GM19463 (cell line): ENCODE measurements around the gene RSPH4A.
"Not testable (repeated sequence)": the region's sequence is repeated elsewhere in the genome, so short reads cannot be mapped to it uniquely, and the experiment has no call there.

ENCODE experiments used
- ATAC-seq: cut with Tn5 transposase; IDR thresholded peaks from one replicate; pipeline ENCODE4 v1.9.1; 2021; ENCODE audit warnings: mild to moderate bottlenecking, moderate library complexity; ENCODE audit not compliant: unreplicated experiment

RSPH4A gene

DNA sequence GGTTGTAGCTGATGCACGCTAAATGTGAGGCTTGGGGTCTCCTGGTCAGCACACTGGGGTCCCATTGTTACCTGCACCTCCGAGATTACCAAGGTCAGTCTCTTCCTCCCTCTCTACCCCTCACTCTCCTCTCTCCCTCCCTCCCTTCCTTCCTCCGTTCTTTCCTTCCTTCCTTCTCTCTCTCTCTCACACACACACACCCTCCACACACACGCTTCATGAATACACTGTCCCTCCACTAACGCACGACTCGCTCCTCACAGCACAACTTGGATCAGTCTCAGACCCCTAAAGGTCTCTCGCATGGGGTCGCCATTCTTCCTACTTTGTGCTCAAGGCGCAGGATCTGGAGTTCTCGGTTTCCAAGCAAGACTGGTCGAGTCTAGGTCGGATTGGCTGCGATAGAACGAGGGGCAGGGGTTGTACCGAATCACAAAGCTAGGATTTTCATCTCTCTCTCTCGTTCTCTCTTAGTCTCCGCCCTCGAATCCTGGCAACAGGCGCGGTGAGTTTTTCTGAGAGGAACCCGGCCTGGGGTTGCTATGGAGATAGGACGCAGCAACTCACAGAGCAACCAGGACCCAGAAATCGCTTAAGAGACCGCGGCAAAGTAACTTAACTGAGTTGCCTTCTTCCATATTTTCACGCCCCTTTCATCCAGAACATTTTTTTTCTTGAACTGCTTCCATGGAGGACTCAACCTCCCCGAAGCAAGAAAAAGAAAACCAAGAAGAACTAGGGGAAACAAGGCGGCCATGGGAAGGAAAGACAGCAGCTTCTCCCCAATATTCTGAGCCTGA is at the start of gene RSPH4A:
Gene RSPH4A, plus strand, starts transcription at position 543 of the 800 bp plus-strand sequence. Its CDS starts 145 bp downstream, at position 688.
- ATAC-seq: peak; percentile 99

DNA sequence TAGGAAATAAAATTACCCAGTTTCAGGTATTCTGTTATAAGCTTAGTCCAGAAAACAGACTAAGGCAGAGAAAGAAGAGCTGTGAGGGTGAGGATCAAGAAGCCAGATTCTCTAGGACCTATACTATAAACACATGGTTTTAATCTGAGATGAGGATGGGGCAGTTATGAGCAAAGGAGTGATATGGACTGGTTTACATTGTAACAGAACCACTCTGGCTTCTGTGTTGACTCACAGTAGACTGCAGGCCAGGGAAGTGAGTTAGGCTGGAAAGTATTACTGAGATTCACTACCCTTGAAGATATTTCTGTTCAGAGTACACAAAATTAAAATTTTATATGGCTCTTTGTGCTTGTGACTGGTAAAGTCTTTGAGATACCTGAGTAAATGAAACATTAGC is 48.2 kb upstream of the RSPH4A start:
- no peak for ATAC-seq

DNA sequence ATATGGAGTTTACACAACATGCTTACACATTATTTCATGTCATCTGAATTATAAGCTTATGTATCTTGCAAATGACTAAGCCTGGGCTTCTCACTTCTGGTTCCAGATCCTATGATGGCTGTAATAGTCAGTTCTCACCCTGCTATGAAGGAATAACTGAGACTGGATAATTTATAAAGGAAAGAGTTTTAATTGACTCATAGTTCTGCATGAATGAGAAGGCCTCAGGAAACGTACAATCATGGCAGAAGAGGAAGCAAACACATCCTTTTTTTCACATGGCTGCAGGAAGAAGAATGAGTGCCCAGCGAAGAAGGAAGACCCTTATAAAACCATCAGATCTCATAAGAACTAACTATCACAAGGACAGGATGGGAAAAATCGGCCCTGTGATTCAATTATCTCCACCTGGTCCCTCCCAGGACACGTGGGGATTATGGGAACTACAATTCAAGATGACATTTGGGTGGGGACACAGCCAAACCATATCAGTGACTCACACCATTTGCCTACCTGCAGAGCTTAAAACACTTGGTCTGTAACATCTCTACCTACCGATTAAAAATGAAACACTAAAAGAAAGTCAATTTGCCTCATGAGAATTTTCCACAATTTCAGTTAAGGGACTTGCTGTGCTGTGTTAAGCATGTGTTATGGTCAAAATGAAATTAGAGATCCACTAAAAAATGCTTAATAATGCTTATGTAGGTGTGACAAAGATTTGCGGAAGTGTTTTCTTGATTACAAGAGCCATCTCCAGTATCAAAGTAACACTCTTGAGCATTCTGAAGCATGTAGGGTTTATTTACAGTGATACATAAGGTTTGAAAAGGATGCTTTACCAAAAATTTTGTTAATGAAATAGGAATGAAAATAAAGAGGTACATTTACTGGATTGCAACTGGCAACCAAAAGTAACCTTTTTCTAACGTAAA is 47.2 kb upstream of the RSPH4A start:
- ATAC-seq: no peak

DNA sequence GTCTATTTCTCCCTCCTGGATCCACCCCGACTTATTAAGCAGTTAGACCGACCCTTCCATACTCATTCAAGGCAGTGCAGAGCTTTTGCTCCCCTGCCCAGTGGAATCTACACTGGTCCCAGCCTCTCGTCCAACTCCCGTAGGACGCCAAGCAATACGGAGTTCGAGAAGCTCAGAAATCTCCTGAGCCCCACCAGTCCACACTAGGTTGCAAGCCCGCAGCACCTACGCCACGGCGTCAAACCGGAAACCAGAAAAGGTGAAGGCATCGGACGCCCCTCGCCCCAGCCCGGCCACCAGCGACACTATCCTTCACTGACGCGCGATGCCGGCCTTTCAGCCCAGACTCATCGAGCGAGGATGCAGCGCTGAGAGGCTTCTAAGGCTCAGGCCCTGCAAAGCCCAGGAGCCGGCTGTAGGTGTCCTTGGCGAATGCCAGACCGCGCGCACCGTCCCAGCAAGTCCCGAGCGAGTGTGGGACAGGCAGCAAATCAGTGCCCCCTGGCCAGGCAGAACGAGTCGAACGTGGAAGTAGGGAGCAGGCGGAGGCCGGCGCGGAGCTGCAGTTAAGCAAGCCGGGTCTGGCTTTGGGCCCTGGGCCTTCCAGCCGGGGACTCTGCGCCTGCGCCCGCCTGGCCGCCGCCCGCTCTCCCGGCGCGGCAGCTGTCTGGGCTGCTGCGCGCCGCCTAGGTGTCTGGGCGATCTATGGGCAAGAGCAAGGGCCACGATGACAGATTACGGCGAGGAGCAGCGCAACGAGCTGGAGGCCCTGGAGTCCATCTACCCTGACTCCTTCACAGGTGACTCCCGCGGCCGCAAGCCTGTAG is 45.2 kb upstream of the RSPH4A start, which contains the start of gene RWDD1:
Gene RWDD1, plus strand, starts transcription at position 649 of the 827 bp plus-strand sequence. Its CDS starts 79 bp downstream, at position 728.
- peak; percentile 89 for ATAC-seq

DNA sequence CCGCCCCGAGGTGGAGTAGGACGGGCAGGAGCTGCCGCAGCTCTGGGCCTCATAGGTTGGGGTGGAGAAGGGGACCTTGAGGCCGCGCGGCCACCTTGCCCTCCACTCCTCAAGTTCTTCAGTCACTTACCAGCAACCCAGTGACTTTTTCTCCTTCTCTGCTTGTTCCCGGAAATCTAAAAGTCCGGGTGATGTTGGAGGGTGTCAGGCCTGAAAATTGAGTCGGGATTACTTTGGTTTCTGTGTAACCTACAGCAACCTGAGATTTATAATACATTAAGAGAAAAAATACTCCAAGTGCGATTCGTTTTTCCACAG is 44.6 kb upstream of the RSPH4A start:
- ATAC-seq: no peak

DNA sequence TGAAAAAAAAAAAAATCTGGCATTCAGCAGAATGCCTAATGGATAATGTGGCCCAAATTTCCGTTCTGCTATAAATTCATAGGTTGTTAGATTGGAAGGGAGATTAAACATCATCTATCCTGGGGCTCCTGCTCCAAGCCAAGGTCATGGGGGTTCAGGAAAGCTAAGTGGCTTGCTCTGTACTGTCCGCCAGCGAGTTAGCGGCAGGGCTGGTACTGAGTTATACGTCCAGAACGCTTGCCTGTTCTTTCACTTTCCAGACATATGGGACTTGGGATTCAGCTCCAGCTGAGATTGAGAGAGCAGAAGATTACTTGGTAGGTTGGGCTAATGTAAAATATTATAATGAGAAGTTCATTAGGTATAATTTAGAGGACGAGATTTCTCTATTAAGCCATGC is 44.1 kb upstream of the RSPH4A start:
- ATAC-seq: no peak

DNA sequence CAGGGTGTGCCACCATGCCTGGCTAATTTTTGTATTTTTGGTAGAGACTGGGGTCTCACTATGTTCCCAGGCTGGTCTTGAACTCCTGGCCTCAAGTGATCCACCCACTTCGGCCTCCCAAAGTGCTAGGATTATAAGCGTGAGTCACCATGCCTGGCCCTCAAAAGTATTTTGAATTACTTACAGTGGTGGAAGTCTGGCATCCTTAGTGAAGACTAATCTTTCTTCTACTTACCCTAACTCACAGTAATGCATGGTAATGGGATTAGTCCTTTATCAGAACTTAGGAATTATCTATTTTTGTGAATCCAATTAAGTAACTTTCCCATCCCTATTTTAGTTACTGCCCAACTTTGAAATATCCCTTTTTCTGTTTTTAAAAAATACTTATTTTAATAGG is 41.1 kb upstream of the RSPH4A start:
- no peak for ATAC-seq

DNA sequence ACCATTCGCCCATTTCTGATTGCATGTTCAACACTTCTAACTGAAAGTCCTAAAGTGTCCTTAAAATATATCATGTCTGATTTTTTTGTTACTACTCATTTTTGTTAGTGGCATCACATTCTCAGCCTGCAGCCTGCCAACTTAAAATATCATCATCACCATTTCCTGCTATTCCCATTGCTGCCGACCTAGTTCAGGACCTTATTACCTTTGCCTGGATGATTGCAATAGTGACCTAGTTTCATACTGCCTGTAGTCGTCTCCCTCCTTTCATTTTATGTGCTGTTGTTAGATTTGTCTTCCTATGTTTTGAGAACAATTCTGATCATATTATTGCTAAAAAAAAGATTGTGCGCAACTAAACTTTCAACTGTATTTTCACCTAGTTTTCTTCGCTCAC is 38.8 kb upstream of the RSPH4A start:
- no peak for ATAC-seq

DNA sequence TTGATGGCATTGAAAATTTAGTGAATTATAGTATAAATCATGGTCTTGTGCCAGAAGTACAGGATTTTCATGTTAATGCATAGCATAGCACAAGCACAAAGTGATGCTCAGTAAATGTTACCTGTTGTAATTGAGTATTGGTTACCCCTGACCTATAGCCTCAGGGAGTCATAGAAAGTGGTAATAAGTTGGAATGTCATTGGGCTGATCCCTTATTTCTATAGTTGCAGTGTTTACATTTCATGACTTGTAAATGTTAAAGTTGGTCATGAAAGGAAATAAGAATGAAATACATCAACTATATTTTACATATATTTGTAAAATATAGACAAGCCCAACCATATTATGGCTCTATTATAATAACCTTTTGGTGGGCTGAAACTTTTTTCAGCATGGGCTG is 37.9 kb upstream of the RSPH4A start:
- no peak for ATAC-seq

DNA sequence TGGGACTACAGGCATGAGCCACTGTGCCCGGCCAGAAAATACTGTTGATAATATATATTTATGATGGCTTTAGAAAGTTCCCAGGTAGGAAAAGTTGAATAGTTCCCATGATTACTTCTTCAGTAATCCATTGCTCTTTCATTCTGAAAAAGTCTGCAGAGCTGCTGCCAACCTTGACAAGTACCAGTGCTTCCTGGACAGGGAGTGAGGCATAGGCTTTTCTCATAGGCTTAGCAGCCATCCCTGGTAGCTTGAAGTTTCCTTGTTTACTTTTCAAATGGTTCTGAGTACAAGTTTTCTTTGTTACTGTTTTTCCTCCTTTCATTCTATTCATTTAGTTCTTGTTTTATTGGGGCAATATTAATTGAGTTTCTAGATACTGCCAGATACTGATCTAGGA is 37.1 kb upstream of the RSPH4A start:
- no peak for ATAC-seq

DNA sequence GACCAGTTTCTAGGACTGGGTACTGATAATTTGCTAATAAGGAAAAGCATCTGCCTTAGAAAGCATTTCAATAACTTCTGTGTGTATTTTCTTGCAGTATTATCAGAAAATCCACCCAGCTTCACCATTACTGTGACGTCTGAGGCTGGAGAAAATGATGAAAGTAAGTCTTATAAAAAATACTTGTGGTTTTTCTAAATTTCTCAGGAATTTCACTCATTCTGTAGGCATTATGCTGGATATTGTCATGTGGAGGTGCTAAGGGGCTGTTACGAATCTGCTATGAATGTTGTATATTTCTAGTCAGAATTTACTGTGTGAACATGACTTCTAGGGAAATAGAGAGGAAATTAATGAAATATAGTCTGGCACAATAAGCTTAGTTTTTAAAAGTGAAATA is 36.1 kb upstream of the RSPH4A start:
- ATAC-seq: no peak

DNA sequence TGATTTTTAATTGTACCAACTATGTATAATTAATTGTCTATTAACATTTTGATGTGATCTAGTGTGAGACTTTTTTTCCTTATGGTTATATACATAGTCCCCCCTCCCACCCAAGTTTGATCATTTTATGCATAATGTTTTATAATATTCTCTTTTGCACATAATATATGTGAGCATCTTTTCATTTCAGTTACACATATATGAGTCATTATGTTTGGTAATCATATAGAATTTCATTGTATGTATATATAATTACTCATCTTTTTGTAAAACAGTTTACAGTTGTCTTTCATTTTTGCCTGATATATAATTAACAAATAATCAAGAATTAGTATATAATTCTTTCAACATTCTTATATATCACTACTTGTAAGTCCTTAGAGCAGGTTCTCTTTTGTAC is 30.0 kb upstream of the RSPH4A start:
- ATAC-seq: no peak

DNA sequence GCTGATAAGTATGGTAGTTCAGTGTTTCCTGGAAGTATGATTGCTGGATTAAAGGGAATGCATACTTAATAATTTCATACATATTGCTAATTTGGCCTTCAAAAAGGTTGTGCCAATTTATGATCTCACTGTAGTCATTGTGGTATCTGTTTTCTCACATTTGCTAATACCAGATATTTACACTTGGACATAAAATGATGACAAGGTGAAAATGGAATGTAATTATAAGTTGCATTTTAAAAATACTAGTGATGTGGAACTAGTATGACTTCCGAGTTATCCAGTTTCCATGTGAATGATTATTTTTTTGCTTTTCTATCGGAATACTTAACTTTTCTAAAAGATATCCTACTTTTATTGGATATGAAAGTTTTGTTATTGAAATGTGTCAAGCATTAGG is 29.5 kb upstream of the RSPH4A start:
- ATAC-seq: no peak

DNA sequence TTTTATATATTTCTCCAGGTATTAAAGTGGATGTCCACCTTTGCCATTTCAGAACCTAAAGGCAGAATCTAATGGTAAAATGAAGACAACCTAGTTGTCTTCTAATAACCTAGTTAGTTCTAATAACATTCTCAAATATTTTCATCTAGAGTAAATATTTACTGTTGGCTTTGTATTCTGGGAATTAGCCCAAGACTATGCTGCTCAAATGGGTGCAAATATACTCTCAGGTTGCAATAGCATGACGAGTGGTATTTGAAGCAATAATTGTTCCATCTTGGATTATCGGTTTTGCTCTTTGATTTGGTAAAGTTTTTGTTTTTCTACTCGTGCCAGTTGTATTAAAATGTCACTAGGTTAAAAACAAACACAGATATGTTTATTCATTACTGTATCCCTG is 21.0 kb upstream of the RSPH4A start:
- ATAC-seq: no peak

DNA sequence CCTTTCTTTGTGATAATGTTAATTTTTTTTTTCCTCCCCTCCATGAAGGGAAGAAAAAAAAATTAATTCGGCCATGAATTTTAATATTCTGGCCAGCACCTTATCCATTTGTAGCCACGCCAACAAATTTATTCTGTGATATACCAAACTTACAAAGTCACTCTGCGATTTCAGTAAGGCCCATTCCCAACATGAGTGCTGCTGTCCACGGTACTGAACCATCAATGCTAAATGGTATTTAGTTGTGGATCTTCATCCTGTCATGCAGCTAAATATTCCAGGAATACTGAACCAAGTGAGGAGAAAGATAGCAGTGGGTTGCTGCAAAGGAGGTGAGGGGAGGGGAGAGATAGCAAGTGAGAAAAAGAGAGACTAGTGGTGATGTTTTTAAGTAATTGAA is 19.5 kb upstream of the RSPH4A start:
- no peak for ATAC-seq

DNA sequence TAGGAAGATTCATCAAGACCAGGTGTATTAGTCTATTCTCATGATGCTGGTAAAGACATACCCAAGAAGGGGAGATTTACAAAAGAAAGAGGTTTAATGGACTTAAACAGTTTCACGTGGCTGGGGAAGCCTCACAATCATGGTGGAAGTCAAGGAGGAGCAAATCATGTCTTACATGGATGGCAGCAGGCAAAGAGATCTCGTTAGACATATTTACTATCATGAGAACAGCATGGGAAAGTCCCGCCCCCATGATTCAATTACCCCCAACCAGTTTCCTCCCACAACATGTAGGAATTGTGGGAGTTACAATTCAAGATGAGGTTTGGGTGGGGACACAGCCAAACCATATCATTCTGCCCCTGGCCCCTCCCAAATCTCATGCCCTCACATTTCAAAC is 12.4 kb upstream of the RSPH4A start:
- ATAC-seq: not testable (repeated sequence)

DNA sequence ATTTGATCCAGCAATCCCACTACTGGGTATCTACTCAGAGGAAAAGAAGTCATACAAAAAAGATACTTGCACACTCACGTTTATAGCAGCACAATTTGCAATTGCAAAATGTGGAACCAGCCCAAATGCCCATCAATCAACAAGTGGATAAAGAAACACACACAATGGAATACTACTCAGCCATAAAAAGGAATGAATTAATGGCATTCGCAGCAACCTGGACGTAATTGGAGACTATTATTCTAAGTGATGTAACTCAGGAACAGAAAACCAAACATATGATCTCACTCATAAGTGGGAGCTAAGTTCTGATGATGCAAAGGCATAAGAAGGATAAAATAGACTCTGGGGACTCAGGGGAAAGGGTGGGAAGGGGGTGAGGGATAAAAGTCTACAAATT is 11.4 kb upstream of the RSPH4A start:
- not testable (repeated sequence) for ATAC-seq

DNA sequence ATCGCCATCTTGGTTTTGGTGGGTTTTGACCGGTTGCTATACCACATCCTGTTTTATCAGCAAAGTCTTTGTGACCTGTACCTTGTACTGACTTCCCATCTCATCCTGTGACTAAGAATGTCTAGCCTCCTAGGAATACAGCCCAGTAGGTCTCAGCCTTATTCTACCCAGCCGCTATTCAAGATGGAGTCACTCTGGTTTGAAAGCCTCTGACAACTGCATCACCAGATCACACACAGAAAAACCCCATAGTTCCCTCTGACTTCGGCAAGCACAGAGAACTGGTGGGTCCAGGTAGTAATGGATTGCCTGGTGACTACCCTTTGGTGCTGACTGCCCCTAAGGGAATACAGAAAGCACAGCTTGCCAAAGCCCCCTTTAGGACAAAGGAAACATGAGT is 10.3 kb upstream of the RSPH4A start:
- ATAC-seq: no peak

DNA sequence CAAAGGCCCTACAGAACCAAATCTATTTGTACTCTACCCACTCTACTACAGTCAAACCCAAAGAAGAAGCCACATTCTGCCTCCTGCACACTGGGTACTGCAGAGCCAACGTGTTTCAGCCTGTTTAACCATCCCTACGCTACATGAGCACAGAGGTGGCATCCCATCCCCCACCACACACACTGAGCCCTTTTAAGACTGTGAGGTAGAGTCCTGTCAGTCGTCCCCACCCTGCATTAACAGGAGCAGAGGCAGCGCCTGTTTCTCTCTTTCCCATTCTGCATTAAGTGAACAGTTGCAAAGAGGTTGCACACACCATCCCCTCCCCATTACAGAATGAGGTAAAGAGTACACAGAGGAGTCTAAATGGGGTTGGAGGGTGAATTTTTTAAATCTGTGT is 5.2 kb upstream of the RSPH4A start:
- ATAC-seq: no peak

DNA sequence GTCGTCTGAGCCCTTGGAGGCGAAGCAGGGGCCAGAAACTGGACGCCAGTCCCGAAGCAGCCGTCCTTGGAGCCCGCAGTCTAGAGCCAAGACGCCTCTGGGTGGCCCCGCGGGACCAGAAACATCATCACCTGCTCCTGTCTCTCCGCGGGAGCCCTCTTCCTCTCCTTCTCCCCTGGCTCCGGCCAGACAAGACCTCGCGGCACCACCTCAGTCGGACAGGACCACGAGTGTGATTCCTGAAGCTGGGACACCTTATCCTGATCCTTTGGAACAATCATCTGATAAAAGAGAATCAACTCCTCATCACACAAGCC is 416 bp downstream of the RSPH4A start:
- peak; percentile 22 for ATAC-seq

DNA sequence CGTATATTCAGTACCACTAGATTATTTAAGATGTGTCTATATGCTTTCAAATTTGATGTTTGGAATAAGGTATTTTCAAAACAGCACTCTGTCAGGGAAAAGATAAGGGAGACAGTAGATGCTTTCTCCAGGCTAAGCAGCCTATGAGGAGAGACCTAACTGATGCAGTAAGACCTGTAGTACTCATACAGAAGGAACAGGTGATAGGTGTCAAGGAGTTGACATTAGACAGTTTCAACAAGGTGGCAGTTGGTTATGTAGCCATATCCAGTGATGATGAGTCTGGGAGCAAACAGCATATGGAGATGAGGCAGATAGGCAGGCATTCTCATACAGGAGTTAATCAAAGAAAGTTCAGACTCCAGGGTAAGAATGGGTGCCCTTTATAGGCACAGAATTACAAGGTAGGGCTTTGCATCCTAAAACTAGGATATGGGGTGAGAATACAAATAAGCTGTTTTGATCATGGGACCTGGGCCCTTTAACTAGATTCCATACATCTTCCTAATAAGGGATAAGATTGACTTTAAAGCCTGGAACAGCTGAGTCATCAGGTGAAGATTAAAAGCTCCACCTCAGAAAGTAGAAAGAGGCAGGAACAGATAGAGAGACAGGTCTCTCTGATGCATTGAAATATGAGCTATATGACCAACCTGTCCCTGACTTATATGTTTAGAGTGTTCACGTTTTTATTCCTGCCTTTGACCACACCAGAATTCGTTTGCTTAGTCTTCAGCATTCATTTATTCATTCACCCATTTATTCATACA is 7.9 kb downstream of the RSPH4A start:
- ATAC-seq: no peak
